ENCODE data around the gene PRR29. TPM values are rescaled to one million over a fixed set of nuclear protein-coding genes. Genes with fewer than 3 reads are reported as not detected.

The PRR29 gene
- total and polyA plus RNA-seq, 2 donors (not counting 1 experiment from before 2014, with no cell fraction given), result 0.03 TPM; not detected in 1

- 83% methylated on average over 21 of the region's 21 CpGs for WGBS (ENCODE audit: insufficient coverage)
- Histone ChIP-seq H4K20me1 (ENCODE audit: control insufficient read depth, insufficient read depth, low read length, poor library complexity, severe bottlenecking) (no peaks in the 10 kb centered on the region), H3K9me3 (ENCODE audit: control extremely low read depth in 1 of 3, control insufficient read depth in 2 of 3, insufficient read depth in 1 of 3, low read length in 2 of 3) (peaks cover 0 to 3% (median 0%) of the 10 kb centered on the region in 3 donors), H3K36me3 (replicated peaks in 1 of 2; ENCODE audit: control extremely low read depth in 1 of 2, control insufficient read depth in 1 of 2, extremely low read depth in 1 of 2, insufficient read depth in 2 of 2, low read length in 1 of 2) (no peaks in the 10 kb centered on the region), H3K79me2 (ENCODE audit: control insufficient read depth, insufficient read depth, low read length) (no peaks in the 10 kb centered on the region), H3K9ac (ENCODE audit: low read length) (no peak overlapping the region), H3K27ac (ENCODE audit: low read length in 2 of 2) (no peak overlapping the region), H3K4me3 (ENCODE audit: control extremely low read depth in 1 of 5, extremely low read depth in 1 of 5, insufficient read depth in 1 of 5, low read depth in 2 of 5, low read length in 4 of 5) (no peak overlapping the region), H3K4me1 (ENCODE audit: control insufficient read depth in 2 of 2, insufficient read depth in 2 of 2, low read length in 2 of 2) (peaks cover 32 to 36% of the 10 kb centered on the region in 2 donors), H2AFZ (ENCODE audit: insufficient read depth, low read depth, low read length, poor library complexity, severe bottlenecking) (no peak overlapping the region), H3K4me2 (replicated peaks; ENCODE audit: low read depth, low read length, poor library complexity, severe bottlenecking) (peak overlapping the region; percentile 93), H3K27me3 (replicated peaks in 1 of 4; ENCODE audit: control extremely low read depth in 1 of 4, control insufficient read depth in 3 of 4, insufficient read depth in 4 of 4, low read length in 3 of 4) (no peaks in the 10 kb centered on the region)
- intact Hi-C loops (cut with micrococcal nuclease), result loop anchor here (1.0 to 2.0 kb wide), 5 partner anchors 36 to 78 kb away; partner anchors contain the start of genes CSHL1 and GH1
- ATAC-seq (ENCODE audit: low read depth) (no peak), DNase-seq (no peak)
- CTCF ChIA-PET, result interaction anchor here (0.7 to 3.3 kb wide), 24 partner anchors 10 to 144 kb away, joined by 3 to 58 read pairs (median 9); partner anchors contain the start of genes CD79B, CSHL1, GH1 and ICAM2
- Mint-ChIP-seq H3K27ac (peak overlapping the region; percentile 23), H3K27me3 (peaks cover 11% of the 10 kb centered on the region), H3K4me1 (peaks cover 49% of the 10 kb centered on the region), H3K9me3 (ENCODE audit: insufficient read depth) (no peaks in the 10 kb centered on the region), H3K4me3 (peak overlapping the region; percentile 84)
- POLR2A ChIA-PET, result interaction anchor here (0.9 to 1.3 kb wide), 2 partner anchors 31 to 58 kb away, joined by 3 to 8 read pairs; partner anchors contain the start of genes CD79B and ICAM2
- TF ChIP-seq EZH2 (IDR thresholded peaks at IDR 0.05; ENCODE audit: borderline replicate concordance, insufficient read depth, low read depth, low read length, poor library complexity, severe bottlenecking), result no peak
- TF ChIP-seq CTCF (IDR thresholded peaks at IDR 0.05), result no peak
These were observed 8.4 kb upstream of the PRR29 start for GRCh38 chr17:63989622-63990345.

DNA sequence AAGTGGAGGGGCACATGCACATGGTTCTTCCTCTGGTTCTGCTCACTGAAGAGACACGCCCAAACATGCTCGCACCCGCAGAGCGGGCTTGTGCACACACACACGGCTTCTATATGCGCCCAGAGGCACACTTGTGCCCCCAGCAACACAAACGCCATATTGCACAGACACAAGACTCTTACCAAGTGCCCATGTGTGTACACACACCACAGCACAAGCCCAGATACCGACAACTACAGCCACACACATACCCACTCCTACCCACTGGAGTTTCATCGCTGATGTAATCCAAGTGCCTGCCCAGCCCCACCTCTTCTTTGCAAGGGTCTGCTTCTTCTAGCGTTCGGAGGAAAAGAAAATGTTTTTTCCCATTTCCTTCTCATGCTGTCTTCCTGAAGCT, 6.5 kb upstream of the PRR29 start:
- H2AFZ ChIP-seq (ENCODE audit: insufficient read depth, low read depth, low read length, poor library complexity, severe bottlenecking), result no peak overlapping the region
- TF ChIP-seq CTCF (IDR thresholded peaks at IDR 0.05) (no peak), EZH2 (IDR thresholded peaks at IDR 0.05; ENCODE audit: borderline replicate concordance, insufficient read depth, low read depth, low read length, poor library complexity, severe bottlenecking) (no peak)
- ATAC-seq (ENCODE audit: low read depth) (no peak), DNase-seq (no peak)
- H3K27ac ChIP-seq (ENCODE audit: low read length in 2 of 2), result no peak overlapping the region
- intact Hi-C loops (cut with micrococcal nuclease), result loop anchor here (2.0 kb wide), 1 partner anchor 73 kb away; the partner anchor contains the start of gene GH1
- peak overlapping the region; percentile 45 for H3K4me3 Mint-ChIP-seq
- no peak overlapping the region for H3K4me2 ChIP-seq (replicated peaks; ENCODE audit: low read depth, low read length, poor library complexity, severe bottlenecking)
- 91% methylated on average over 11 of the region's 11 CpGs for WGBS (ENCODE audit: insufficient coverage)
- H3K9me3 Mint-ChIP-seq (ENCODE audit: insufficient read depth), result no peaks in the 10 kb centered on the region
- H3K27me3 Mint-ChIP-seq, result peaks cover 11% of the 10 kb centered on the region
- no peaks in the 10 kb centered on the region for H3K27me3 ChIP-seq (replicated peaks in 1 of 4; ENCODE audit: control extremely low read depth in 1 of 4, control insufficient read depth in 3 of 4, insufficient read depth in 4 of 4, low read length in 3 of 4)
- POLR2A ChIA-PET, result no interaction called here
- no peak overlapping the region for H3K9ac ChIP-seq (ENCODE audit: low read length)
- no peaks in the 10 kb centered on the region for H3K79me2 ChIP-seq (ENCODE audit: control insufficient read depth, insufficient read depth, low read length)
- no peaks in the 10 kb centered on the region for H3K36me3 ChIP-seq (replicated peaks in 1 of 2; ENCODE audit: control extremely low read depth in 1 of 2, control insufficient read depth in 1 of 2, extremely low read depth in 1 of 2, insufficient read depth in 2 of 2, low read length in 1 of 2)
- no peak overlapping the region for H3K4me3 ChIP-seq (ENCODE audit: control extremely low read depth in 1 of 5, extremely low read depth in 1 of 5, insufficient read depth in 1 of 5, low read depth in 2 of 5, low read length in 4 of 5)
- peaks cover 26 to 27% of the 10 kb centered on the region in 2 donors for H3K4me1 ChIP-seq (ENCODE audit: control insufficient read depth in 2 of 2, insufficient read depth in 2 of 2, low read length in 2 of 2)
- no peak overlapping the region for H3K27ac Mint-ChIP-seq
- peaks cover 0 to 3% (median 0%) of the 10 kb centered on the region in 3 donors for H3K9me3 ChIP-seq (ENCODE audit: control extremely low read depth in 1 of 3, control insufficient read depth in 2 of 3, insufficient read depth in 1 of 3, low read length in 2 of 3)
- H3K4me1 Mint-ChIP-seq, result peaks cover 37% of the 10 kb centered on the region
- CTCF ChIA-PET, result interaction anchor here (1.3 to 7.5 kb wide), 7 partner anchors 12 to 142 kb away, joined by 6 to 89 read pairs (median 15); partner anchors contain the start of gene CD79B
- H4K20me1 ChIP-seq (ENCODE audit: control insufficient read depth, insufficient read depth, low read length, poor library complexity, severe bottlenecking), result no peaks in the 10 kb centered on the region
